CD4-positive, alpha-beta T cell treated with Interleukin-21 for 1 hour (primary cell): ENCODE data around the gene SSH3.
A peak's percentile ranks its signal among the peaks of the same experiment; 100 is the strongest.

Experiments used
- DNase-seq: peaks from one replicate; pipeline ENCODE4 v3.0.0-alpha.2; 2020

The SSH3 gene

DNA sequence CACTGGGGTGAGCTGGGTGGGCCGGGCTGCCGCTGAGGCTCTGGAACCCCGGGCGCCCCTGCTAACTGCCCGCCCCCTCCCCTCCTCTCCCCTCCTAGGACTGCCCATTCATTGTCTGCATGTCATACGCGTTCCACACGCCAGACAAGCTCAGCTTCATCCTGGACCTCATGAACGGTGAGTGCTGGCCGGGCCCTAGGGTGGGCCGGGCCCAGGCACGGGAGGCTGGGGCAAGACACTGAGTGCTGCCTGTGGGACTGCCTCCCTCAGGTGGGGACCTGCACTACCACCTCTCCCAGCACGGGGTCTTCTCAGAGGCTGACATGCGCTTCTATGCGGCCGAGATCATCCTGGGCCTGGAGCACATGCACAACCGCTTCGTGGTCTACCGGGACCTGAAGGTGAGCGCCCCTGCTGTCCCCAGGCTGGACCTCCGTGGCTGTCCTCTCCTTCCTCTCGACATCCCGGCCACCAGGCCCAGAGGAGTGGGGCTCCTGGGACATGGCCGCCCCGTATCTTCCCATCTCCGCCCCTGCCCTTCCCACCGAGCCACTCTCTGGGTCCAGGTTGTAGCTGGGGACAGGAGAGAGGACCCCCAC is 21.7 kb upstream of the SSH3 start:
- no peak for DNase-seq

DNA sequence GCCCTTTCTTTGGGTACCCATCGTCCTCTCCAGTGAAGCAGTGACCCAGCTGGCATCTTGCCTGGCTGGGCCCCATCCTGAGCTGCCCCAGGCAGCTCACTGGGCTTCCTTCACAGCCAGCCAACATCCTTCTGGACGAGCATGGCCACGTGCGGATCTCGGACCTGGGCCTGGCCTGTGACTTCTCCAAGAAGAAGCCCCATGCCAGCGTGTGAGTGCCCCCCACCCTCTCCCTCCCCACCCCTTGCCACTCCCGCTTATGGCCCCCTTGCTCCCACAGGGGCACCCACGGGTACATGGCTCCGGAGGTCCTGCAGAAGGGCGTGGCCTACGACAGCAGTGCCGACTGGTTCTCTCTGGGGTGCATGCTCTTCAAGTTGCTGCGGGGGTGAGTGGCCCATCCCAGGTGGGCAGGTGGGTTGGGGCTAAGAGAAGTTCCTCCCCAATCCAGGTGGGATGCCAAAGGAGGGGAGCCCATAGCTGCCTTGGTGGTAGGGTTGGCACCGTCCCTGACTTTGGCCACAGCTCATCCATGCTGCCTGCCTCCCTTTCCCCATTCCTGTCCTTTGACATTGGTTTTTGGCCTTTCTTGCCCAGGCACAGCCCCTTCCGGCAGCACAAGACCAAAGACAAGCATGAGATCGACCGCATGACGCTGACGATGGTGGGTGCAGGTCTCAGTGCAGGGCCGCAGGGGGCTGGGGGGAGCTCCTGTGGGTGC is 21.0 kb upstream of the SSH3 start:
- no peak for DNase-seq

DNA sequence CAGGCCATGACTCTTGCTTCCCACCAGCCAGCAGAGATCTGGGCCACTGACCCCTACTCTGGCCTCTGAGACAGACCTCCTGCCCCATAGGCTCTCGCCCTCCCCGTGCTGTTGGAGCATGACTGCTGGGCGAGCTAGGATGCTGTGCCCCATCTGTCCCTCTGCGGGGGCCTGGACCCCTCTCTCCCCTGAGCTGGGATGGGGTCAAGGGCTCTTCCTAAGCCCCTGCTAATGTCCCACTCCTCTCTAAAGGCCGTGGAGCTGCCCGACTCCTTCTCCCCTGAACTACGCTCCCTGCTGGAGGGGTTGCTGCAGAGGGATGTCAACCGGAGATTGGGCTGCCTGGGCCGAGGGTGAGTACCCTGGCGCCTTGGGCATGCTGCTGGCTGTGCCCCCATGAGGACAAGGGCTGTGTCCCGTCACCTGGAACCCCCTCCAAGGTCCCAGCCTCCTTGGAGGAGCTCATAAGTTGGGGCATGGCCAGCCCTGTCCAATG is 20.4 kb upstream of the SSH3 start:
- no peak for DNase-seq

DNA sequence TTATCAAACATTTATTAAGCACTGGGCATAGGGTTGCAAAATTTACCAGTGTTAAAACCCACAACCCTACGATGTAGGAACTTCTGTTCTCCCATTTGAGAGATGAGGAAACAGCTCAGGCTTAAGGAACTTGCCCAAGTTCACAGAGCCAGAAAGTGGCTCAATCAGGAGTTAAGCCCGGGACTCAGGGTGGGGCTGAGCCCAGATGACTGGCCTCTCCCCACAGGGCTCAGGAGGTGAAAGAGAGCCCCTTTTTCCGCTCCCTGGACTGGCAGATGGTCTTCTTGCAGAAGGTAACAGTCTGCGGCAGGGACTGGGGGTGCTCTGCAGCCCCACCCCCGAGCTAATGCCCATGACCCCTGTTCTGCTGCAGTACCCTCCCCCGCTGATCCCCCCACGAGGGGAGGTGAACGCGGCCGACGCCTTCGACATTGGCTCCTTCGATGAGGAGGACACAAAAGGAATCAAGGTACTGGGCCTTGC is 19.8 kb upstream of the SSH3 start:
- DNase-seq = no peak

DNA sequence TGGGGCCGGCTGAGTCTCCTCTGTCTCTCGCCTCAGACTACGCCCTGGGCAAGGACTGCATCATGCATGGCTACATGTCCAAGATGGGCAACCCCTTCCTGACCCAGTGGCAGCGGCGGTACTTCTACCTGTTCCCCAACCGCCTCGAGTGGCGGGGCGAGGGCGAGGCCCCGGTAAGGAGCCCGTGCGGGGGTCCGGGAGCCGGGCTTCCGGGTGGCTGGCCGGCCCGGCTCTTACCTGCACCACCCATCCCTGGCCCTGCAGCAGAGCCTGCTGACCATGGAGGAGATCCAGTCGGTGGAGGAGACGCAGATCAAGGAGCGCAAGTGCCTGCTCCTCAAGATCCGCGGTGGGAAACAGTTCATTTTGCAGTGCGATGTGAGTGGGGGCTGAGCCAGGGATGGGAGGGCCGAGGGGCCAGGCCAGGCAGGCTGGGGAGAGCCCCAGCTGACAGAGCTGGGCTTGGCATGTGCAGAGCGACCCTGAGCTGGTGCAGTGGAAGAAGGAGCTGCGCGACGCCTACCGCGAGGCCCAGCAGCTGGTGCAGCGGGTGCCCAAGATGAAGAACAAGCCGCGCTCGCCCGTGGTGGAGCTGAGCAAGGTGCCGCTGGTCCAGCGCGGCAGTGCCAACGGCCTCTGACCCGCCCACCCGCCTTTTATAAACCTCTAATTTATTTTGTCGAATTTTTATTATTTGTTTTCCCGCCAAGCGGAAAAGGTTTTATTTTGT is 18.4 kb upstream of the SSH3 start:
- no peak for DNase-seq

DNA sequence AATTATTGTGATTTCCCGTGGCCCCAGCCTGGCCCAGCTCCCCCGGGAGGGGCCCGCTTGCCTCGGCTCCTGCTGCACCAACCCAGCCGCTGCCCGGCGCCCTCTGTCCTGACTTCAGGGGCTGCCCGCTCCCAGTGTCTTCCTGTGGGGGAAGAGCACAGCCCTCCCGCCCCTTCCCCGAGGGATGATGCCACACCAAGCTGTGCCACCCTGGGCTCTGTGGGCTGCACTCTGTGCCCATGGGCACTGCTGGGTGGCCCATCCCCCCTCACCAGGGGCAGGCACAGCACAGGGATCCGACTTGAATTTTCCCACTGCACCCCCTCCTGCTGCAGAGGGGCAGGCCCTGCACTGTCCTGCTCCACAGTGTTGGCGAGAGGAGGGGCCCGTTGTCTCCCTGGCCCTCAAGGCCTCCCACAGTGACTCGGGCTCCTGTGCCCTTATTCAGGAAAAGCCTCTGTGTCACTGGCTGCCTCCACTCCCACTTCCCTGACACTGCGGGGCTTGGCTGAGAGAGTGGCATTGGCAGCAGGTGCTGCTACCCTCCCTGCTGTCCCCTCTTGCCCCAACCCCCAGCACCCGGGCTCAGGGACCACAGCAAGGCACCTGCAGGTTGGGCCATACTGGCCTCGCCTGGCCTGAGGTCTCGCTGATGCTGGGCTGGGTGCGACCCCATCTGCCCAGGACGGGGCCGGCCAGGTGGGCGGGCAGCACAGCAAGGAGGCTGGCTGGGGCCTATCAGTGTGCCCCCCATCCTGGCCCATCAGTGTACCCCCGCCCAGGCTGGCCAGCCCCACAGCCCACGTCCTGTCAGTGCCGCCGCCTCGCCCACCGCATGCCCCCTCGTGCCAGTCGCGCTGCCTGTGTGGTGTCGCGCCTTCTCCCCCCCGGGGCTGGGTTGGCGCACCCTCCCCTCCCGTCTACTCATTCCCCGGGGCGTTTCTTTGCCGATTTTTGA is 17.5 kb upstream of the SSH3 start:
- peak; percentile 58 for DNase-seq

DNA sequence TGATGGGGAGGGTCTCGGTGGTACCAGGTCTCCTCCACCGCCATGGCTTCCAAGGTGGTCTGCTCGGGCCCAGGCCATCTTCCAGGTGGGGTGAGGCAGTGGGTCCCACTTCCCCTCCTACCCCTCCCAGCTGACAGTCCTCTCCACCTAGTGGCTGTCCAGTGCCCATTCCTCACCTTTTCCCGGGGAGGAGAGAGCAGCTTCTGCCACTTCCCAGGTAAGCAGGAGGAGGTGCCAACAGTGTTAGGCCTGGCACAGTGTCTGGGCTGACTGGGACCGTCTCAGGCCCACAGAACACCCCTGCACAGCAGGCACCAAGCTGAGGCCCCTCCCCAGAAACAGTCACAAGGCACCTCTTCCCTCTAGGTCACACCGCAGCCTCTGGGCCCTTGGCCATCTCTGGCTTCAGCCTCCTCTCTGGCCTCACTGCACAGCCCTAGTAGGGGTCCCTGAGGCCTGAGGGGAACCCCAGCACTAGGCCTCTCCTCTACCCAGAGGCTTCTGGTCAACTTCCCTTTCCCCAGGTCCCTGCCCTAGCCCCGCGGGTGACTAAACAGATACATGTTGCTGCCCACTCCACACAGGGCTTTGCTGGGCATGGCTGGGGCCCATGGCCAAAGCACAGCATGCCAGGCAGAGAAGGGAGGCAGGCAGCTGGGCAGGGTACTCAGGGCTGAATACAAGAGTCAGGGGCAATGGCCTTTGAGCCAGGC is 16.6 kb upstream of the SSH3 start:
- DNase-seq = no peak

DNA sequence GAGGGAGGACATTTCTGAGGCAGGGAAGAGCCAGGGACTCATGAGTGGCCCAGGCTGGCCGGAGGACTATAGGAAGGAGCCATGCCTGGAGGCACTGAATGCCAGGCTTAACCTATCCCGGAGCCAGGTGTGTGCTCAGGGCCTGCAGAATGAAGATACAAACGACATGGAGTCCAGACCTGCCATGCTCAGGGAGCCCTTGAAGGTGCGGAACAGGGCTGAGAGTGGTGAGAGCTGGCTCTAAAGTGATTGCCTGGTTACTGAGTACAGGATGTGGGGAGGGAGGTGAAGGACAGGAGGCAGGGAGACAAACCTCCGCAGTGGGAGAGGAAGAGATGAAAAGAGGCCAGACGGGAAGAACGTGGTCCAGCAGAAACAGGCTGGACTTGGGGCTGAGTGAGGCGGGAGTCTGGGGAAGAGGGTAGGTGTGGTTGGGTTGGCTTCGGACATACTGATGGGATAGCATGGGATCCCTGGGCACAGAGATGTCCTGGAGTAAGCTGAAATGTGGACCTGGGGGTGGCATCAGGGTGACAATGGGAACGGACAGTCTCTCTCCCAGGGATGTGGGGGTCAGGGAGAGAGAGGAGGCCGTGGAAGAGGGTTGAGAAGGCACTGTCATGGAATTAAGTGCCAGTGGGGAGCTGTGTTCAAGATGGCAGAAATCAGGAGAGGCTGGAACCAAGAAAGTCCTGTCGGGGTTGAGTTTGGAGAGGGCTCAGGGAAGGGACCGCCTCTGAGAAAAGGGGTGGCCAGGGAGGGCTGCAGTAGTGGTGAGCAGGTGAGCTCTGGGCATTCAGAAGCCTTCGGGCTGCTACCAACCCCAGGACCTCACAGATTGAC is 15.8 kb upstream of the SSH3 start:
- DNase-seq = no peak

DNA sequence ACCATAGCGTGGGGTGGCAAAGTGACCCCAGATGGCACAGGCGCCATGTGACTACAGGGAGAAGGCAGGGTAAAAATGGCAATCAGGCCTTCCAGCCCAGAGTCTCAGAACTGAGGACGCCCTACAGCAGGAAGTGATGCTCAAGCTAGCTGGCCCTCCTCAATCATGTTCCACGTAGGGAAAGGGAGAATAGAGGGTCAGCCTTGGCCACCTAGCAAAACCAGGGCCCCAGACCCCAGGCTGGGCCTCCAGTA is 15.2 kb upstream of the SSH3 start:
- no peak for DNase-seq

DNA sequence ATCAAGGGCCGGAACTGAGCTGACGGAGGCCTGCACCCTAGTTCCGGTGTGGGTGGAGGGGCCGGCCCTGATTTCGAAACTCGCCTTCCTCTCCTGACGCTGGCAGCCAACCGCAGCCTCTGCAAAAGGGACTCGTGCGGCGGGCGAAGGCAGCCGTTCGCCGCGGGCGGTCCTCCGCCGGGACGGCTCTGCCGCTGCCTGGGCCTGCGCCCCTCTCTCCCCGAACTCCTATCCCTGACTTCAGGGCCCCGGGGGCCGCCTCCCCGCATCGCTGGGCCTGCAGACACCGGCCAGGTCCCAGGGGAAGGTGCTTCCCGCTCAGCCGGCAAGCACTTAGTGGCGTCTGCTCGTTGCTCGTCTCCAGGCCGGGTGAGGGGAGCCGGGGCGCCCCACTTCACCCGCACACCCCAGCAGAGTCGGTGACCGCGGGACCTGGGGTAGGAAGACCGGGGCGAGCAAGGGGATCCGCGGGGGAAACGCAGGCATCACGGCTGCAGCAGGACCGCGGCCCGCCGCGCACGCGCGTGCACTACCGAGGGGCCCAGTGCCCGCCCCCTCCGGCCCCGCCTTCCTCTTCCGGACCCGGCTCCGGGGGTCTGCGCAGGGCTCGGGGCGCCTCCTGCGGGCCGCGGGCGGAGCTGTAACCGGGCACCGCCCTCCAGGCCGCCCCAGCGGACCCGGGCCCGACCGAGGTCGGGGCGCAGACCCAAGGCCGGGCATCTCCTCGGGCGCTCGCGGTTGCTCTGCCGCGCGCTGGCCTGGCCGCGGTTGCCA is 14.7 kb upstream of the SSH3 start:
- peak; percentile 88 for DNase-seq

DNA sequence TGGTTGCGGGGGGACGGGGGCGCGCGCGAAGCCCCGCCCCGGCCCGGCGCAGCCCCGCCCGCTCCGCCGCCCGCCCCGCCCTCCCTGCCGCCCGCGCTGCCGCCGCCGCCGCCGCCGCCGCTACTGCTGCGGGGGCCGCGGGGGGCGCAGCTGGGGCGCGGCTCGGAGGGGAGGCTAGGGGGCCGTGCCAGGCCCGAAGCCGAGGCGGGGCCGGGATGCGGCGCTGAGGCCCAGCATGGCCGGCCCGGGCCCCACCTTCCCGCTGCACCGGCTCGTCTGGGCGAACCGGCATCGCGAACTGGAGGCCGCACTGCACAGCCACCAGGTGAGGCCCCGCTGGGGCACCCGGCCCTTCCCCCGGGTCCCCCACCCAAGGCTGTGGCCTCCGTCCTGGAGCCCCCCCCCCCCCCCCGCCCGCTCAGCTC is 14.1 kb upstream of the SSH3 start, which contains the start of gene ANKRD13D:
ANKRD13D (plus strand) TSS at position 78 of the 425 bp plus-strand sequence; CDS start at position 236, 158 bp downstream.
- no peak for DNase-seq

DNA sequence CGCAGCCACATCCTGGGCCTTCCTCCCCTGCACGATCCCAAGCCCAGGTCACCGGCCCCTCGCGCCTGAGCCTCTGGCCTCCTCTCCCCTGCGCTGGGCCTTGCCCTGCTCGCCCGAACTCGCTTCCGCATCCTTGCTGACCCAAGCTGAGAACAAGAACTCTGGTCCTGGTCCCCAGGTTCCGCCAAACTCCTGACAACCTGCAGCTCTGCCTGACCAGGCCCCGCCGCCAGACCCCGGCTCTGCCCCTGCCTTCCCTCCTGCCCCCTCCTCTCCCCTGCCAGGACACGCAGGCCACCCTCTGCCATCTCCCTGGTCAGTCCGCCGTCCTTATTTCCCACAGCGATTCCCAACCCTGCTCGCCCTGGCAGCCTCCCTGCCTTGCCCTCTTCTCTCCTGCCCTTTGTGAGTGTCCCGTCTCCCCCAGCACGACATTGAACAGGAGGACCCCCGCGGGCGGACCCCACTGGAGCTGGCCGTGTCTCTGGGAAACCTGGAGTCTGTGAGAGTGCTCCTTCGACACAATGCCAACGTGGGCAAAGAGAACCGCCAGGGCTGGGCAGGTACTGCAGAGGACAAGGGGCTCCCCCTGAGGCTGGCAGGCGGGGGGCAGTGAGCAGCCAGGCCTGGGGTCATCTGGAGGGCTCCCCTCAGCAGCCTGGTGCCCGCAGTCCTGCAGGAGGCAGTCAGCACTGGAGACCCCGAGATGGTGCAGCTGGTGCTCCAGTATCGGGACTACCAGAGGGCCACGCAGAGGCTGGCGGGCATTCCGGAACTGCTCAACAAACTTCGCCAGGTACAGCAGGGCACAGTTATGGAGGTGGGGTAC is 13.5 kb upstream of the SSH3 start:
- DNase-seq = no peak

DNA sequence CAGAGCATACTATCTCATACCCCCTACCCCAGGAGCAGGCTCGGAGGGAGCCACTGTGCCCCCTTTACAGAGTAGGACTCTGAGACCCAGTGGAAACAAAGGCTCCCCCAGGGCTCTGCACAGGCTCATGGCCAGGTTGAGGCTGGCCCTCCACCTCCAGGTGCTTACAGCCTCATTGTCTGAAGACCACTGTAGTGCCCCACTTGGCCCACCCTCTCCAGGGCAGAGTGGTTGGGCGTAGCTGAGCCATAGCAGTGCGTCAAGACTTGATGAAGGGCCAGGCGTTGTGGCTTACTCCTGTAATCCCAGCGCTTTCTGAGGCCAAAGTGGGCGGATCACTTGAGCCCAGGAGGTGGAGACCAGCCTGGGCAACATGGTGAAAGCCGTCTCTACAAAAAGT is 12.5 kb upstream of the SSH3 start:
- no peak for DNase-seq

DNA sequence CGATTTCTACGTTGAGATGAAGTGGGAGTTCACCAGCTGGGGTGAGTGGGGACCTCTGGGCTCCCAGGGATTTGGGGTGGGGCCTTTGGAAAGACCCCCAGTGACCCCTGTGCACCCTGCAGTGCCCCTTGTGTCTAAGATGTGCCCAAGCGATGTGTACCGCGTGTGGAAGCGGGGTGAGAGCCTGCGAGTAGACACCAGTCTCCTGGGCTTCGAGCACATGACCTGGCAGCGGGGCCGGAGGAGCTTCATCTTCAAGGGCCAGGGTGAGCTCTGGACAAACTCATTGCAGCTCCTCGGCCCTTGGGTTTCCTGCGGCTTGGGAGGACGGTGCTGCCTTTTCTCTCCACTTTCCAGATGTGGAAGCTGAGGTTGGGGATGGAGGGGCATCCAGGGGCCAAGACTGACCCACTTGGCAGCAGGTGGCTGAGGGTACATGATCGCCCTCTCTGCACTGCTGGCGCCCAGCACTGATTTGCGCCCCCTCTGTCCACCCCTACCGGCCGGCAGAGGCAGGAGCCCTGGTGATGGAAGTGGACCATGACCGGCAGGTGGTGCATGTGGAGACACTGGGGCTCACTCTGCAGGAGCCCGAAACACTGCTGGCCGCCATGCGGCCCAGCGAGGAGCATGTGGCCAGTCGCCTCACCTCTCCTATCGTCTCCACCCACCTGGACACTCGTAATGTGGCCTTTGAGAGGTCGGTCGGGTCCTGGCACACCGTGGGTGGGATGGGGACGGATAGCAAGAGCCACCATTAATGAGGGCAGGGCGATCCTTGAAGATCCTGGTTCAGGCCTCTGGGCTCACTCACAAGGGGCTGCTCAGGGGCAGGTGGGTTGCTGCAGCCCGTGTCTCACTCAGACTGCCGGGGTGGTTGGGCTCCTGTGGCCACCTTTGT is 11.6 kb upstream of the SSH3 start:
- no peak for DNase-seq

DNA sequence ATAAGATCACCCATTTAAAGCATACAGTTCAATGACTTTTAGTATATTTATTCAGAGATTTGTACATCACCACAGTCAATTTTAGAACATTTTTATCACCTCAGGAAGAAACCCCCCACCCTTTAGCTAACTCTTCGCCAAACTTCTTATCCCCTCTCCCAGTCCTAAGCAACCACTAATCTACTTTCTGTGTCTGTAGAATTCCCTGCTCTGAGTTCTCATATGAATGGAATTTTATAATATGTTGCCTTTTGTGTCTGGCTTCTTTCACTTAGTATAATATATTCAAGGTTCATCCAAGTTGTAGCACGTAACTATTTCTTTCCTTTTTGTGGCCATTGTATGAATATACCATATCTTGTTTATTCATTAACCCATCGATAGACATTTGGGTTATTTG is 10.7 kb upstream of the SSH3 start:
- DNase-seq = no peak

DNA sequence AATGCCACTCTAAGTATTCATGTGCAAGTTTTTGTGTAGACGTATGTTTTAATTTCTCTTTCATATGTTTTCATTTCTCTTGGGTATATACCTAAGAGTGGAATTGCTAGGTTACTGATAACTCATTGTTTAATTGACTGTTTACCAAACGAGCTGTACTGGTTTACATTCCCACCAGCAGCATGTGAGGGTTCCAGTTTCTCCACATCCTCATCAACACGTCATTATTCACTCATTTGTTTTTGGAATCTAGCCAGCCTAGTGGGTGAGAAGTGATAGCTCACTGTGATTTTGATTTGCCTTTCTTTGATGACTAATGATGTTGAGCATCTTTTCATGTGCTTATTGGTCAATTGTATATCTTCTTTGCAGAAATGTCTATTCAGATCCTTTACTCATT is 10.2 kb upstream of the SSH3 start:
- DNase-seq = peak; percentile 65

DNA sequence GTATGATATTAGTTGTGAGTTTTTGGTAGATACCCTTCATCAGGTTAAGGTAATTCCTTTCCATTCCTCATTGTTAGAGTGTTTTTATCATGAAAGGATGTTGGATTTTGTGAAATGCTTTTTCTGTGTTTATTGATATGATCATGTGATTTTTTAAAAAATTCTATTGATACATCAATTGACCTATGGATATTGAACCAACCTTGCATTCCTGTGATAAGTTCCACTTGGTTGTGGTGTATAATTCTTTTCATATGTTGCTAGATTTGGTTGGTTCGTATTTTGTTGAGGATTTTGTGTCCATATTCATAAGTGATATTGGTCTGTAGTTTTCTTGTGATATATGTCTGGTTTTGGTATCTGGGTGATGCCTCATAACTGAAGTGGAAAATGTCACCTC is 7.5 kb upstream of the SSH3 start:
- DNase-seq = no peak

DNA sequence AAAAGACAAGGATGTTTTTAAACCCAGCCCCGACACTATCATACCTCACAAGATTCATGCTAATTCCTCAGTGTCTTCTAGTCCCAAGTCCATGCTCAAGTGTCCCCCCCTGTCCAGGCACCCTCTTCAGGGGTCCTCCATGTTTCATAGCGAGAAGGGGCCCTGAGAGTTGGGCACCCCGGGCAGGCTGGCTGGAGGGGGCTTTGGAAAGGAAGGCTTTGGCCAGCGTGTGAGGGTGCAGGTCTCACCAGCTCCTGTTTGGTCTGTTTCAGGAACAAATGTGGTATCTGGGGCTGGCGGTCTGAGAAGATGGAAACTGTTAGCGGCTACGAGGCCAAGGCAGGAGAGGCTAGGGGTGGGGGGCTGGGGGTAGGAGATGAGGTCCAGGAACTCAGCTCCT is 4.5 kb upstream of the SSH3 start:
- DNase-seq = no peak
